ENCODE results near the gene ITGA8. TPM values are rescaled to one million over a fixed set of nuclear protein-coding genes. Genes with fewer than 3 reads are reported as not detected.

The ITGA8 gene
- total RNA-seq, 1 donor from 2014 or later: 23.4 TPM

DNA sequence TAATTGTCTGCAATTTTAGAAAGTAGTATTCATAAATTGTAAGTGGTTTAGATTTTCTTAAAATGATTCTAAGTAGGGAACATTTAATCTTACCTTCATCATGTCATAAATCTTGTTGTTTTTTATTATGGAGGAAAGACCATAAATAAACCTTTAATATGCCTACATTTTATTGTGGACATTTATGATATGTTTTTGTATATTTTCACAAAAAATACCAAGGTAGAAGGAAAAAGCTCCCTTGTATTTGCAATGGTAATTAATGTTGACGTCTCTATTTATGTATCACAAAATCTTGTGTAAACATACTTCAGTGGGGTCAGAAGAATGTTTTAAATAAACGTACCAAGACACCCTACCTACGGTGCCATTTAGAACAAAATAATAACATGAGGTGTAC, 193.0 kb downstream of the ITGA8 start:
- intact Hi-C loops (cut with DNase I): no loop called here
- ATAC-seq: no peak

DNA sequence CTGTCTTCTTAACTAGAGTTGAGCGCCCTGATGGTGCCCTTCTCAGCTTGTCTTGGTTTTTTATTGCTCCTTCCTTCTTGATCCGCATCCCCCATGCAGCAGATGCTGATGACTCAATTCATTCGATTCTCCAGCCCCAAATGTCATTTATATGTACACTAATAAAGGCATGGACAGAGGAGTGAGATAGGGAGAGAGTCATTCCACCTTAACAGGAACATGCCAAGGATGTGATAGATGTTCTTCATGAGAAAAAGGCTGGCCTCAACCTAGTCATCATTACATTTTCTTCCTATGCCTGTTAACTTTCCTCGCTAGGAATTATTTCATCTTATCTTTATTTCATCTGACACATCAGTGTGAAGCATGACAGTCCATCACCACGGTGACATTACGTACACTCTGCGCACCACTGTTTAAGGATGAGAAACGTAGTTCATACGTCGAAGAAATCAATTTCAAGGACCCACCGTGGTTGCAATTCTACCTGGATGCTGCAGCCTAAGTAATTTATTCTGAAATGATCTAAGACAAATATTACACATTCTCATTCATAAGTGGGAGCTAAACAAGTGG, 198.3 kb downstream of the ITGA8 start:
- Histone ChIP-seq H3K9me3 (no peaks in the 10 kb centered on the region), H3K36me3 (no peaks in the 10 kb centered on the region), H3K4me3 (no peak overlapping the region), H3K27me3 (ENCODE audit: low read depth) (no peaks in the 10 kb centered on the region), H3K27ac (no peak overlapping the region), H3K4me1 (no peaks in the 10 kb centered on the region)
- intact Hi-C loops (cut with DNase I): no loop called here
- TF ChIP-seq, protein P1, sequence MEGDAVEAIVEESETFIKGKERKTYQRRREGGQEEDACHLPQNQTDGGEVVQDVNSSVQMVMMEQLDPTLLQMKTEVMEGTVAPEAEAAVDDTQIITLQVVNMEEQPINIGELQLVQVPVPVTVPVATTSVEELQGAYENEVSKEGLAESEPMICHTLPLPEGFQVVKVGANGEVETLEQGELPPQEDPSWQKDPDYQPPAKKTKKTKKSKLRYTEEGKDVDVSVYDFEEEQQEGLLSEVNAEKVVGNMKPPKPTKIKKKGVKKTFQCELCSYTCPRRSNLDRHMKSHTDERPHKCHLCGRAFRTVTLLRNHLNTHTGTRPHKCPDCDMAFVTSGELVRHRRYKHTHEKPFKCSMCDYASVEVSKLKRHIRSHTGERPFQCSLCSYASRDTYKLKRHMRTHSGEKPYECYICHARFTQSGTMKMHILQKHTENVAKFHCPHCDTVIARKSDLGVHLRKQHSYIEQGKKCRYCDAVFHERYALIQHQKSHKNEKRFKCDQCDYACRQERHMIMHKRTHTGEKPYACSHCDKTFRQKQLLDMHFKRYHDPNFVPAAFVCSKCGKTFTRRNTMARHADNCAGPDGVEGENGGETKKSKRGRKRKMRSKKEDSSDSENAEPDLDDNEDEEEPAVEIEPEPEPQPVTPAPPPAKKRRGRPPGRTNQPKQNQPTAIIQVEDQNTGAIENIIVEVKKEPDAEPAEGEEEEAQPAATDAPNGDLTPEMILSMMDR (IDR thresholded peaks at IDR 0.05): no peak
- DNase-seq: no peak
- no peak for ATAC-seq

More for the DNA sequence above, 193.0 kb downstream of the ITGA8 start:
- Histone ChIP-seq H3K36me3 (no peaks in the 10 kb centered on the region), H3K9me3 (no peaks in the 10 kb centered on the region), H3K4me3 (no peak overlapping the region), H3K4me1 (no peaks in the 10 kb centered on the region), H3K27me3 (ENCODE audit: low read depth) (no peaks in the 10 kb centered on the region), H3K27ac (no peak overlapping the region)
- TF ChIP-seq, protein P1 (IDR thresholded peaks at IDR 0.05): no peak
- DNase-seq: no peak

DNA sequence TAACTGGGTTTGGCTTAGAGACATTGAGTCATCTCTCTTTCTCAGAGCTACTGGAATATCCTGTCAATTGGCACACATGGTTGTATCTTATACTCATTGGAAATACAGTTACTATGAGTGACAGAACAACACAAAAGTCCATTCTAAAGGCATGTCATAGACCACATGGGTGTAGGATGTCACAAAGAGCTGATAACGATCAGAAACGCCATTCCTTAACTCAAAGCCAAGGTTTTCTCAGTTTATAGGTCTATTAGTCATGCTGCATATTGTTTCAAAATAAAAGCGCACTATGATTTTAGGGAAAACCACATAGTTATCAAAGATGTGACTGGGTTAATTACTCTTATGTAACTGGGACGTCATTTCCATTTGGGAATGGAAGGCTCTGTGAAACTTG, 201.5 kb downstream of the ITGA8 start:
- Histone ChIP-seq H3K27ac (no peak overlapping the region), H3K27me3 (ENCODE audit: low read depth) (no peaks in the 10 kb centered on the region), H3K4me3 (no peak overlapping the region), H3K9me3 (no peaks in the 10 kb centered on the region), H3K4me1 (no peaks in the 10 kb centered on the region), H3K36me3 (no peaks in the 10 kb centered on the region)
- DNase-seq (no peak), ATAC-seq (no peak)
- TF ChIP-seq, protein P1 (IDR thresholded peaks at IDR 0.05): no peak
- intact Hi-C loops (cut with DNase I): no loop called here

DNA sequence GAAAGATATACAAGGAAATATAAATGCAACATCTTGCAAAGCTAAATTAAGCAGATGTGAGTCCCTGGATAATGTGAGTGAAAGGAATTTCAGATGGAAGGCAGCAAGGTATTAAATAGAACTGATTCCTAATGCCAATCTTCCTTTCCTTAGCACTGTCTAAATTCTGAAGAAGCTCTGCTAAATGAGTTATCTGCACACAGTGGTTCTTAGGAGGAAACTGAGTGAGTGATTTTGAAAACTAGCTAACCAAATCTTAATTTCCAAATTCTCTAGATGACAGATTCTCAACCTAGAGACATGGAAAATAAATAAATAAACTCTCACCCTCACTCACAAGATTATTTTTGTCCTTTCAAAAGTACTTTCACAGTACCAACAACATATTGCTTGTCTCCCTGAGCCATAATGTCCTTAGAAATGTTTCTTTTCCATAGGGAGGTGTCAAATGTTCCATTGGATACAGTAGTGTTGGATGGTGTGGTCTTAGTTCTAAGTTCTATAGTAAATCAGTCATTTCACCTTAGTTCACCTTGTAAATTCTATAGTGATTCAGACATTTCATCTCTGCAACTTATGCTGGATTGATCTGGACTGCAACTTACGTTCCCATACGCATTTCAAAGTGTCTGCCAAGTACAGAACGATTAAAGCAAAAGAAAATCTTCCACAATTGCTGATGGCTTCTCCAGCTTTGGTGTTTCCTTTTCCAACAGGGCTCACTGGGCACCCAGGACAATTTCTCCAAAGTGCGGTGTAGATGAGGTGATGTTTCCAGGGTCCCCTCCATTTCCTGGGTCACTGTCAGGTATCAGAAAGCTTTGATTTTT, 203.3 kb downstream of the ITGA8 start:
- DNase-seq (no peak), ATAC-seq (no peak)
- Histone ChIP-seq H3K4me1 (no peaks in the 10 kb centered on the region), H3K27me3 (ENCODE audit: low read depth) (no peaks in the 10 kb centered on the region), H3K27ac (no peak overlapping the region), H3K36me3 (no peaks in the 10 kb centered on the region), H3K4me3 (no peak overlapping the region), H3K9me3 (no peaks in the 10 kb centered on the region)
- intact Hi-C loops (cut with DNase I): no loop called here
- TF ChIP-seq, protein P1 (IDR thresholded peaks at IDR 0.05): no peak

DNA sequence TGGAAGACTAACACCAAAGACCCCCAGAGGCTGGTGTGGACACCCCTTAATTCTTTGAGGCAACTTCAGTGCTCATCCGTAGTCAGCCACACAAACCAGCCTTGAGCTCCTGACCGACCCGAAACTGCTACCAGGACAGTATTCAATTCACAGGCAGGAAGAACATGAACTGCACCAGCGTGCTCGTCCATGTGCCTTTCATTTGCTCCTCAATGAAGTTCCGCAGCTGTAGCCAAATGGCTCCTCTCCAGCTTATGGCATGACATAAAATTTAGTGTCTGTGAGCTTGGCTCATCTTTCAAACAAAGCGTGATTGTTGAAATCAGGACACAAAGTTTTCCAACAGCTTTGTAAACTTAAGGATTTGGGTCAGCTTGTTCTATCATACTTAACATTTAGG, 204.5 kb downstream of the ITGA8 start:
- H3K36me3 ChIP-seq: no peaks in the 10 kb centered on the region
- H3K27me3 ChIP-seq (ENCODE audit: low read depth): no peaks in the 10 kb centered on the region
- H3K4me1 ChIP-seq: no peaks in the 10 kb centered on the region
- H3K9me3 ChIP-seq: no peaks in the 10 kb centered on the region
- ATAC-seq (no peak), DNase-seq (no peak)
- intact Hi-C loops (cut with DNase I): no loop called here
- no peak overlapping the region for H3K4me3 ChIP-seq
- no peak overlapping the region for H3K27ac ChIP-seq
- TF ChIP-seq, protein P1 (IDR thresholded peaks at IDR 0.05): no peak

Measured in lower lobe of right lung (tissue), 2 donors.